Measurements from ENCODE around the gene SNX30.
A peak's percentile ranks its signal among the peaks of the same experiment; 100 is the strongest.

SNX30 gene

DNA sequence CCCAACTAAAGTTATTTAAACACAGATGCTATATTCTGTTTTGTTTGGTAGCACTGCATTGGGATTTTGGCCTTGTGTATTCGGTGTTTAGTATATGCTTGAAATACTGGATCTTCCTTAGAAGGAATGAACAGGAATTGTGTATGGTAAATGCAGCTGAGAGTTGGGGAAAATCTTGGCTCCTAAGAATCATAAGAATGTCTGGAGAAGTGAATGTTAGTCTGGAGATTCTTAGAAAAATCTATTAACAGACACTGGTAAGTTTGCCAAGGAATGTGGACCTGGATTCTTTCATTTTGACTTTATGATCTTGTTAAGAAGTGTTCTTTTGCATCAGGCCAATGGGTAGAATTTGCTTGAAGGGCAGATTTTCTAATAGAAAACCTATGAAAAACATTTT, 38.9 kb downstream of the SNX30 start:
- TF ChIP-seq, protein P1, sequence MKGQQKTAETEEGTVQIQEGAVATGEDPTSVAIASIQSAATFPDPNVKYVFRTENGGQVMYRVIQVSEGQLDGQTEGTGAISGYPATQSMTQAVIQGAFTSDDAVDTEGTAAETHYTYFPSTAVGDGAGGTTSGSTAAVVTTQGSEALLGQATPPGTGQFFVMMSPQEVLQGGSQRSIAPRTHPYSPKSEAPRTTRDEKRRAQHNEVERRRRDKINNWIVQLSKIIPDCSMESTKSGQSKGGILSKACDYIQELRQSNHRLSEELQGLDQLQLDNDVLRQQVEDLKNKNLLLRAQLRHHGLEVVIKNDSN (IDR thresholded peaks at IDR 0.05): no peak
- no peak for TF ChIP-seq TAF1 (IDR thresholded peaks at IDR 0.05; ENCODE audit: low read depth)
- TF ChIP-seq FOXM1 (IDR thresholded peaks at IDR 0.05; ENCODE audit: borderline replicate concordance, low read depth): no peak
- TF ChIP-seq, protein P2, sequence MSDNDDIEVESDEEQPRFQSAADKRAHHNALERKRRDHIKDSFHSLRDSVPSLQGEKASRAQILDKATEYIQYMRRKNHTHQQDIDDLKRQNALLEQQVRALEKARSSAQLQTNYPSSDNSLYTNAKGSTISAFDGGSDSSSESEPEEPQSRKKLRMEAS (IDR thresholded peaks at IDR 0.05): no peak
- TF ChIP-seq TEAD4 (IDR thresholded peaks at IDR 0.05): no peak
- no peak for TF ChIP-seq TCF12 (IDR thresholded peaks at IDR 0.05; ENCODE audit: low read depth)
- TF ChIP-seq NFIC (IDR thresholded peaks at IDR 0.05): no peak
- no peak for TF ChIP-seq EGR1 (IDR thresholded peaks at IDR 0.05)
- no peak for TF ChIP-seq RAD21 (IDR thresholded peaks at IDR 0.05; ENCODE audit: low read depth)
- TF ChIP-seq EP300 (IDR thresholded peaks at IDR 0.05; ENCODE audit: borderline replicate concordance): no peak
- TF ChIP-seq, protein P3, sequence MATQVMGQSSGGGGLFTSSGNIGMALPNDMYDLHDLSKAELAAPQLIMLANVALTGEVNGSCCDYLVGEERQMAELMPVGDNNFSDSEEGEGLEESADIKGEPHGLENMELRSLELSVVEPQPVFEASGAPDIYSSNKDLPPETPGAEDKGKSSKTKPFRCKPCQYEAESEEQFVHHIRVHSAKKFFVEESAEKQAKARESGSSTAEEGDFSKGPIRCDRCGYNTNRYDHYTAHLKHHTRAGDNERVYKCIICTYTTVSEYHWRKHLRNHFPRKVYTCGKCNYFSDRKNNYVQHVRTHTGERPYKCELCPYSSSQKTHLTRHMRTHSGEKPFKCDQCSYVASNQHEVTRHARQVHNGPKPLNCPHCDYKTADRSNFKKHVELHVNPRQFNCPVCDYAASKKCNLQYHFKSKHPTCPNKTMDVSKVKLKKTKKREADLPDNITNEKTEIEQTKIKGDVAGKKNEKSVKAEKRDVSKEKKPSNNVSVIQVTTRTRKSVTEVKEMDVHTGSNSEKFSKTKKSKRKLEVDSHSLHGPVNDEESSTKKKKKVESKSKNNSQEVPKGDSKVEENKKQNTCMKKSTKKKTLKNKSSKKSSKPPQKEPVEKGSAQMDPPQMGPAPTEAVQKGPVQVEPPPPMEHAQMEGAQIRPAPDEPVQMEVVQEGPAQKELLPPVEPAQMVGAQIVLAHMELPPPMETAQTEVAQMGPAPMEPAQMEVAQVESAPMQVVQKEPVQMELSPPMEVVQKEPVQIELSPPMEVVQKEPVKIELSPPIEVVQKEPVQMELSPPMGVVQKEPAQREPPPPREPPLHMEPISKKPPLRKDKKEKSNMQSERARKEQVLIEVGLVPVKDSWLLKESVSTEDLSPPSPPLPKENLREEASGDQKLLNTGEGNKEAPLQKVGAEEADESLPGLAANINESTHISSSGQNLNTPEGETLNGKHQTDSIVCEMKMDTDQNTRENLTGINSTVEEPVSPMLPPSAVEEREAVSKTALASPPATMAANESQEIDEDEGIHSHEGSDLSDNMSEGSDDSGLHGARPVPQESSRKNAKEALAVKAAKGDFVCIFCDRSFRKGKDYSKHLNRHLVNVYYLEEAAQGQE (IDR thresholded peaks at IDR 0.05; ENCODE audit: low read depth): no peak

DNA sequence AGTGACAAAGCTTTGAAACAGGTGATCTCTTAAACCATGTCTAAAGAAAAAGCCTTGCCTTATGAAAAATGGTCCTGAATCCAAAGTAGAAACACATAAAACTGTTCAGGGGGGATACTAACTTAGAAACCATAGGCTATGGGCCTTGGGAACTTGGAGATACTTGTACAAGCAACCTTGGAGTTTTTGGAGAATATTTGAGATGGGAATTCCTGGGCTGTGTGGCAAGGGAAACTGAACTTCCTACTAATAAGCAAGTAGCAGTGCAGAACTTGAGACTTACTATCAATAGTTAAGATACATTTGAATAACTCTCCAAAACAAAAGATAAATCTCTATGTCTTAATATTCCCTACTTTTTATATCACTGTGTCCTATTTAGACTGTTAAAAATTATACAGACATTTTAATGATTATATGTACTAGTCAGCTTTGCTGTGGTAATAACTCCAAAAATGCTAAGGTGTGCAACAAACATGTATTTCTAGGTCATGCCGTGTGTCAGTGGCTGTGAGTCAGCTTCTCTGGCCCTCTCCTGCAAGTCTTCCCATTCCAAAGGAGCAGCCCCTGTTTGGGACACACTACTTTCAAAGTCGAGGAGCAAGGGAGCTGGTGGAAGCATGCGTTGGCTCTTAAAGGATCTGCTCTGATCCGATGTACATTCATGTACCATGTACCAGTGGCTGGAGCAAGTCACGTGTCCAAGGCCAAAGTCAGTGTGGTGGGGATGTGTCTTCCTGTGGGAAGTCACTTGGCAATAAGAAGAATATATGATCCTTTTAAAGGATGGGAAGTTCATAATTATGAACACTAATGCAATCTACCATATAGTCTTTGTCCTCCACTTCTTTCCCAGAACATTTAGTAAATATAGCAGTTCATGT, 39.6 kb downstream of the SNX30 start:
- TF ChIP-seq RAD21 (IDR thresholded peaks at IDR 0.05; ENCODE audit: low read depth): no peak
- TF ChIP-seq, protein P2 (IDR thresholded peaks at IDR 0.05): no peak
- no peak for TF ChIP-seq CEBPB (IDR thresholded peaks at IDR 0.05)
- TF ChIP-seq NFIC (IDR thresholded peaks at IDR 0.05): no peak
- TF ChIP-seq TAF1 (IDR thresholded peaks at IDR 0.05; ENCODE audit: low read depth): no peak
- TF ChIP-seq CREB1 (IDR thresholded peaks at IDR 0.05; ENCODE audit: low read depth): no peak
- no peak for TF ChIP-seq TCF12 (IDR thresholded peaks at IDR 0.05; ENCODE audit: low read depth)
- TF ChIP-seq, protein P1 (IDR thresholded peaks at IDR 0.05): no peak
- TF ChIP-seq FOXM1 (IDR thresholded peaks at IDR 0.05; ENCODE audit: borderline replicate concordance, low read depth): no peak
- no peak for TF ChIP-seq ZBTB7A (IDR thresholded peaks at IDR 0.05; ENCODE audit: low read depth)
- no peak for TF ChIP-seq EP300 (IDR thresholded peaks at IDR 0.05; ENCODE audit: borderline replicate concordance)
- no peak for TF ChIP-seq YY1 (IDR thresholded peaks at IDR 0.05; ENCODE audit: low read depth)
- TF ChIP-seq, protein P3 (IDR thresholded peaks at IDR 0.05; ENCODE audit: low read depth): no peak
- no peak for TF ChIP-seq EGR1 (IDR thresholded peaks at IDR 0.05)
- no peak for TF ChIP-seq TEAD4 (IDR thresholded peaks at IDR 0.05)

DNA sequence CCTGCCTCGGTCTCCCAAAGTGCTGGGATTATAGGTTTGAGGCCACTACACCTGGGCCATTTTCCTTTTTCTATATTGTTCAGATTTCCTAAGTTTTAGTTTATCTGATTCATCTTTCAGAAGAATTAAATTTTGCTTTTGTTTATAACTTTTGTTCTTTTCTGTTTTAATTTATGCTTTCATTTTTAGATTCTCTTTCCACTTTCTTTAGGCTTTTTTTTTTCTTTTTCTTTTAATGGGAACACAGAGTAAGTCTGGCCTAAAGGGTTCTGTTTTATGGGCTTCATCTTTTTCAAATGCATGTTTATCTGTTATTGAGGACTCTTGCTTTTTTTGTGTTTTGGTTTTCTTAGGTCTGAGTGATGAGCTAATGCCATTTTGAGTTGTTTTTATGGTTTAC, 42.1 kb downstream of the SNX30 start:
- TF ChIP-seq CREB1 (IDR thresholded peaks at IDR 0.05; ENCODE audit: low read depth) (no peak), EGR1 (IDR thresholded peaks at IDR 0.05) (no peak)

DNA sequence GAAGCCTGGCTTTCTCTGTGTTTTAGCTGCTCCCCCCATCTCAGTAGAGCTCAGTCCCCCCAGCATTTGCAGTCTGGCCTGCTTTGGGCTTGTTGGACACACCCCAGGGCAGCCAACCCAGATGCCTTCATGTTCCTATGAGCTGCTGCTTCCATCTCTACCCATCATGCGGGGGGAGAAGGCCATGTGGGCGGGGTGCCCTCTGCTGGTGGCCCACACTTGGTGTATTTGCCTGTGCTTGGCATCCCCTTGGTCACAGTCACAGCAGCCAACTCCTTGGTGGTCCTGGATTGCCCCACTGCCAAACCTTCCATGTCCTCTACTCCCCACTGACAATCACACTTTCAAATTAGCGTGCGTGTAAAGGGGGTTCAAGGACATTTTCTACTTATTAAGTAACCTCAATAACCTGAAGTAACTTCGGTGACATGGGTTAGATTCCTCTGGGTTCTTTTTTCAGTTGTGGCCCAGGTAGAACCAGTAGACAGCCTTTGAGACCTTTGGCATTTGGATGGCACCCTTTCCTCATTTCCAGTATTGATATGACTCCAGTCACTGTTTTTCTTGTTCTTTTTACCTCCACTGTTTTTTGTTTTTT, 42.8 kb downstream of the SNX30 start:
- TF ChIP-seq TCF12 (IDR thresholded peaks at IDR 0.05; ENCODE audit: low read depth): no peak
- TF ChIP-seq, protein P3 (IDR thresholded peaks at IDR 0.05; ENCODE audit: low read depth): no peak
- no peak for TF ChIP-seq TAF1 (IDR thresholded peaks at IDR 0.05; ENCODE audit: low read depth)
- no peak for TF ChIP-seq EP300 (IDR thresholded peaks at IDR 0.05; ENCODE audit: borderline replicate concordance)
- no peak for TF ChIP-seq ZBTB7A (IDR thresholded peaks at IDR 0.05; ENCODE audit: low read depth)
- TF ChIP-seq RAD21 (IDR thresholded peaks at IDR 0.05; ENCODE audit: low read depth): peak; percentile 89

Data from Ishikawa (cell line).